ENCODE data around the gene PRKAG2.

PRKAG2 gene

GRCh38 chr7:151509670-151510333 is 367.1 kb downstream of the PRKAG2 start:
- in situ Hi-C loops (cut with MboI; ENCODE audit: low sequenced_read_pairs) = no loop called here

- in situ Hi-C loops (cut with MboI; ENCODE audit: low sequenced_read_pairs) = no loop called here
Observed at GRCh38 chr7:151508991-151509390, 367.9 kb downstream of the PRKAG2 start.

GRCh38 chr7:151507806-151508205 is 369.1 kb downstream of the PRKAG2 start:
- in situ Hi-C loops (cut with MboI; ENCODE audit: low sequenced_read_pairs) = no loop called here

GRCh38 chr7:151506901-151507382 is 370.0 kb downstream of the PRKAG2 start:
- in situ Hi-C loops (cut with MboI; ENCODE audit: low sequenced_read_pairs) = no loop called here
